ENCODE data around the gene SPATA31C2.

Gene SPATA31C2

DNA sequence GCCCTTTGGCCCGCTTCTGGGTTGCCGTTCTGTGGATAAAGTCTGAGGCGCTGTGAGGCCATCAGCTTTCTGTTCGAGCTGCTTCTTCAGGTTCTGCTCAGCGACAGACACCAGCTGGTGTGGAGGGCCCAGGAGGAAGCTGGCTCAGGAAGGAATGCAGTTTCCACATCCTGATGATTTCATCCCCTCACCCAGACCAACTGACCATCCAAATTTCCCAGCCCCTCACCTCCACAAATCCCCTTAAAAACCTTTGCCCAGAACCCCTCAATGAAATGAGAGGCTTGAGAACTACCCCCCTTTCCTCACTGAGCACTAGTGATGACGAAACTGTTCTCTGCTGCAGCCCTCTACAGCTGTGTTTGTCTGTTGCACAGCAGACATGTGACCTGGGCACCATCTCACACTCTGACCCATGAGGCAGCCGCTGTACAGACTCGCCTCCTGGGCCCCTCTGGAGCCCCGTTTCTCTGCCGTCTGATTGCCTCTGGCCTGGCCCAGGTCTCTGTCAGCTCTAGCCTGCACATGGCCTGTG is 45.4 kb downstream of the SPATA31C2 start:
- Histone ChIP-seq H3K4me2 (ENCODE audit: low read depth, low read length, poor library complexity, severe bottlenecking) (no peak overlapping the region), H3F3A (ENCODE audit: insufficient read depth) (no peaks in the 10 kb centered on the region), H3K4me3 (ENCODE audit: insufficient read depth, low read length, poor library complexity, severe bottlenecking) (no peak overlapping the region)

DNA sequence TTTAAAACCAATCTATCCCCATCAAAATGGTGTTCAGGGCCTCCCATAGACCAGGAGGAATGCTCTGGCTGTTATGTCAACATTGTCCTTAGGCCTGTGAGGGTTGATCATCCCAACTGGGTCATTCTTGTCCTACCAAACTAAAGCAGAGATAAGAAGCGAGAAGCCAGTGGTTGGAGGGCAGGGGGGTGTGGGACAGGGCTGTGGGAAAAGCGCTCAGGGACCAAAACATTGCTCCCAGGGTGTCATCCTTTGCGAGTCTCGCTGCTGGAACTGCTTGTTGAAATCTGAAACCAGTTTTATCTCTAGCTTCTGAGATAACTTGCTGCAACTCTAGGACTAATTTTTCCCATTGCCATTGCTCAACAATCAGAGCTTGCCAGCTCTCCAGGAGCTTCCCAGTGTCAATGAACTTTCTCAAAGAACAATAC is 48.1 kb downstream of the SPATA31C2 start:
- no peak overlapping the region for H3K4me2 ChIP-seq (ENCODE audit: low read depth, low read length, poor library complexity, severe bottlenecking)

More for the DNA sequence above, 45.4 kb downstream of the SPATA31C2 start:
- no peak for TF ChIP-seq EZH2phosphoT487 (conservative IDR thresholded peaks at IDR 0.05; ENCODE audit: low read length)
- TF ChIP-seq, protein P1, sequence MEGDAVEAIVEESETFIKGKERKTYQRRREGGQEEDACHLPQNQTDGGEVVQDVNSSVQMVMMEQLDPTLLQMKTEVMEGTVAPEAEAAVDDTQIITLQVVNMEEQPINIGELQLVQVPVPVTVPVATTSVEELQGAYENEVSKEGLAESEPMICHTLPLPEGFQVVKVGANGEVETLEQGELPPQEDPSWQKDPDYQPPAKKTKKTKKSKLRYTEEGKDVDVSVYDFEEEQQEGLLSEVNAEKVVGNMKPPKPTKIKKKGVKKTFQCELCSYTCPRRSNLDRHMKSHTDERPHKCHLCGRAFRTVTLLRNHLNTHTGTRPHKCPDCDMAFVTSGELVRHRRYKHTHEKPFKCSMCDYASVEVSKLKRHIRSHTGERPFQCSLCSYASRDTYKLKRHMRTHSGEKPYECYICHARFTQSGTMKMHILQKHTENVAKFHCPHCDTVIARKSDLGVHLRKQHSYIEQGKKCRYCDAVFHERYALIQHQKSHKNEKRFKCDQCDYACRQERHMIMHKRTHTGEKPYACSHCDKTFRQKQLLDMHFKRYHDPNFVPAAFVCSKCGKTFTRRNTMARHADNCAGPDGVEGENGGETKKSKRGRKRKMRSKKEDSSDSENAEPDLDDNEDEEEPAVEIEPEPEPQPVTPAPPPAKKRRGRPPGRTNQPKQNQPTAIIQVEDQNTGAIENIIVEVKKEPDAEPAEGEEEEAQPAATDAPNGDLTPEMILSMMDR (IDR thresholded peaks at IDR 0.05; ENCODE audit: insufficient read depth, low read length, poor library complexity, severe bottlenecking): no peak
- Histone ChIP-seq H3K79me2 (ENCODE audit: insufficient read depth, low read length) (no peaks in the 10 kb centered on the region), H3K27me3 (ENCODE audit: low read length) (no peaks in the 10 kb centered on the region), H3K9ac (ENCODE audit: low read length) (no peak overlapping the region), H3K9me3 (ENCODE audit: insufficient read depth, low read length) (no peaks in the 10 kb centered on the region), H4K20me1 (ENCODE audit: low read depth, low read length) (no peaks in the 10 kb centered on the region), H2AFZ (ENCODE audit: low read depth, low read length, severe bottlenecking) (no peak overlapping the region), H3K9me2 (replicated peaks; ENCODE audit: insufficient read depth, low read length) (no peaks in the 10 kb centered on the region), H3K36me3 (ENCODE audit: low read length) (no peaks in the 10 kb centered on the region), H3K27ac (ENCODE audit: low read depth, low read length) (no peak overlapping the region)

DNA sequence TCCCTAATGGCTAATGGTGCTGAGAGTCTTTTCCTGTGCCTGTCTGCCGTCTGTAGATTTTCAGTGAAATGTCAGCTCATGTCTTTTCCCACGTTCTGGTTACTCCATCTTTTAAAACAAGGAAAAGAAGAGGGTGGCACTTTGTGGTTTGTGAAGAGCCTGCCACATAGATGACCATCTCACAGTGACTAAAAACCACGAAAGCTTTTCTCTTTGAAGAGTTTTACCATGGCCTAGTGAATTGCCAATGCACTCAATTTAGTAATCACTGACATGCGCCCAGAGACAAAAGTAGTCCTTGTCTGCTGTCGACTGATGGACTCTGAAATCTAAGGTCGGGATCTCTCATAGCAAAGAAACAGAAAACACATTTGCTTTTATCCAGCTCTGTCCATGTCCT is 50.4 kb downstream of the SPATA31C2 start:
- no peak overlapping the region for H3K9ac ChIP-seq (ENCODE audit: low read length)
- no peak overlapping the region for H3K27ac ChIP-seq (ENCODE audit: low read depth, low read length)
- H3K9me2 ChIP-seq (replicated peaks; ENCODE audit: insufficient read depth, low read length): no peaks in the 10 kb centered on the region
- no peaks in the 10 kb centered on the region for H3F3A ChIP-seq (ENCODE audit: insufficient read depth)
- H4K20me1 ChIP-seq (ENCODE audit: low read depth, low read length): no peaks in the 10 kb centered on the region
- no peak overlapping the region for H3K4me2 ChIP-seq (ENCODE audit: low read depth, low read length, poor library complexity, severe bottlenecking)
- no peaks in the 10 kb centered on the region for H3K9me3 ChIP-seq (ENCODE audit: insufficient read depth, low read length)
- H3K4me3 ChIP-seq (ENCODE audit: insufficient read depth, low read length, poor library complexity, severe bottlenecking): no peak overlapping the region
- H3K79me2 ChIP-seq (ENCODE audit: insufficient read depth, low read length): no peaks in the 10 kb centered on the region
- H3K36me3 ChIP-seq (ENCODE audit: low read length): no peaks in the 10 kb centered on the region
- no peak overlapping the region for H2AFZ ChIP-seq (ENCODE audit: low read depth, low read length, severe bottlenecking)
- TF ChIP-seq EZH2phosphoT487 (conservative IDR thresholded peaks at IDR 0.05; ENCODE audit: low read length): no peak
- TF ChIP-seq, protein P1 (IDR thresholded peaks at IDR 0.05; ENCODE audit: insufficient read depth, low read length, poor library complexity, severe bottlenecking): no peak
- no peaks in the 10 kb centered on the region for H3K27me3 ChIP-seq (ENCODE audit: low read length)

More for the DNA sequence above, 48.1 kb downstream of the SPATA31C2 start:
- H2AFZ ChIP-seq (ENCODE audit: low read depth, low read length, severe bottlenecking): no peak overlapping the region
- H3K4me3 ChIP-seq (ENCODE audit: insufficient read depth, low read length, poor library complexity, severe bottlenecking): no peak overlapping the region
- H3K27me3 ChIP-seq (ENCODE audit: low read length): no peaks in the 10 kb centered on the region
- no peaks in the 10 kb centered on the region for H3F3A ChIP-seq (ENCODE audit: insufficient read depth)
- H3K9me3 ChIP-seq (ENCODE audit: insufficient read depth, low read length): no peaks in the 10 kb centered on the region
- no peak overlapping the region for H3K27ac ChIP-seq (ENCODE audit: low read depth, low read length)
- H3K79me2 ChIP-seq (ENCODE audit: insufficient read depth, low read length): no peaks in the 10 kb centered on the region
- no peaks in the 10 kb centered on the region for H4K20me1 ChIP-seq (ENCODE audit: low read depth, low read length)
- H3K9me2 ChIP-seq (replicated peaks; ENCODE audit: insufficient read depth, low read length): no peaks in the 10 kb centered on the region
- TF ChIP-seq, protein P1 (IDR thresholded peaks at IDR 0.05; ENCODE audit: insufficient read depth, low read length, poor library complexity, severe bottlenecking): no peak
- no peak for TF ChIP-seq EZH2phosphoT487 (conservative IDR thresholded peaks at IDR 0.05; ENCODE audit: low read length)
- H3K9ac ChIP-seq (ENCODE audit: low read length): no peak overlapping the region
- no peaks in the 10 kb centered on the region for H3K36me3 ChIP-seq (ENCODE audit: low read length)

All from SU-DHL-6 (cell line).